Kidney (tissue), 14 donors: Measurements from ENCODE around the gene ZCCHC3. TPM values are rescaled to one million over a fixed set of nuclear protein-coding genes. Genes with fewer than 3 reads are reported as not detected.

Source experiments
- DNase-seq, 5 donors: peaks; one replicate each; pipeline ENCODE4 v3.0.0-alpha.2; 2013 to 2020
- FAIRE-seq: peaks from 2 replicates; lab custom pipeline; 2012; peaks lifted over from hg19 to GRCh38; lab: Jason Lieb, UNC
- H3K27ac ChIP-seq, 2 donors: one replicate each; pipeline ENCODE4 v1.7.0; 2013; ENCODE audit warnings: low read depth in 2 of 2, low read length in 2 of 2, inconsistent platforms in 1 of 2
- H3K27me3 ChIP-seq: one replicate; pipeline ENCODE4 v1.7.1; 2013; ENCODE audit warnings: low read length, inconsistent platforms; ENCODE audit not compliant: control insufficient read depth, insufficient read depth
- H3K36me3 ChIP-seq, 3 donors: one replicate each; pipeline versions ENCODE4 v1.7.0 to v1.7.1; 2013; ENCODE audit warnings: low read length in 3 of 3, control low read depth in 1 of 3, inconsistent platforms in 1 of 3; ENCODE audit not compliant: insufficient read depth in 3 of 3, control insufficient read depth in 2 of 3
- H3K4me1 ChIP-seq, 3 donors: one replicate each; pipeline versions ENCODE4 v1.7.0 to v1.7.1; 2013; ENCODE audit warnings: low read length in 3 of 3, inconsistent platforms in 1 of 3, low read depth in 1 of 3; ENCODE audit not compliant: control insufficient read depth in 2 of 3, insufficient read depth in 2 of 3
- H3K4me3 ChIP-seq, 3 donors: one replicate each; pipeline versions ENCODE4 v1.7.0 to v1.8.1; 2013; ENCODE audit warnings: low read length in 3 of 3, control low read depth in 1 of 3, inconsistent platforms in 1 of 3
- H3K9ac ChIP-seq, 3 donors: one replicate each; pipeline versions ENCODE4 v1.7.0 to v1.7.1; 2013; ENCODE audit warnings: low read length in 3 of 3, control low read depth in 1 of 3, inconsistent platforms in 1 of 3
- H3K9me3 ChIP-seq, 3 donors: one replicate each; pipeline versions ENCODE4 v1.7.0 to v1.7.1; 2013; ENCODE audit warnings: low read length in 3 of 3, control low read depth in 1 of 3, inconsistent platforms in 1 of 3; ENCODE audit not compliant: control insufficient read depth in 2 of 3, insufficient read depth in 1 of 3
- intact Hi-C: fragments of 100-400 bp; cut with DNase I; formaldehyde crosslinking; loops from one replicate; pipeline ENCODE4 v1.11.1; 2022
- polyA plus RNA-seq: library from polyadenylated mRNA; stranded (reverse); fragments of 350-450 nt; fragmentation: Illumina TruSeq; extraction: RNeasy Lipid Tissue Mini Kit (QIAGEN cat#74804); gene quantifications from one replicate; pipeline ENCODE4 v1.2.3, GENCODE V29; 2014; ENCODE audit warnings: low read depth, low replicate concordance; ENCODE audit not compliant: insufficient read depth
- total RNA-seq: library from RNA; stranded (reverse); fragmentation: NEBNext Ultra II Directional; extraction: Animal tissue kit (Norgen Biotek cat#: 25700); gene quantifications from one replicate; pipeline ENCODE4 v1.2.1, GENCODE V29; 2021
- TF ChIP-seq, protein P1 (sequence below): IDR thresholded peaks from 3 replicates; pipeline ENCODE4 v1.5.1; 2012; ENCODE audit warnings: mild to moderate bottlenecking, moderate library complexity, borderline replicate concordance; ENCODE audit not compliant: insufficient read depth; ENCODE audit errors: extremely low read depth
- donor health status: control.
- donor health status: control.
- donor health status: control.
- donor health status: control.
- donor health status: control.
- donor health status: DM: yes; HTN: yes; CAD: no.
- donor health status: Normal renal cell carcinoma (clear cell type).

ZCCHC3 gene
- total and polyA plus RNA-seq, 2 donors from 2014 or later: 12.8 to 16.4 TPM

DNA sequence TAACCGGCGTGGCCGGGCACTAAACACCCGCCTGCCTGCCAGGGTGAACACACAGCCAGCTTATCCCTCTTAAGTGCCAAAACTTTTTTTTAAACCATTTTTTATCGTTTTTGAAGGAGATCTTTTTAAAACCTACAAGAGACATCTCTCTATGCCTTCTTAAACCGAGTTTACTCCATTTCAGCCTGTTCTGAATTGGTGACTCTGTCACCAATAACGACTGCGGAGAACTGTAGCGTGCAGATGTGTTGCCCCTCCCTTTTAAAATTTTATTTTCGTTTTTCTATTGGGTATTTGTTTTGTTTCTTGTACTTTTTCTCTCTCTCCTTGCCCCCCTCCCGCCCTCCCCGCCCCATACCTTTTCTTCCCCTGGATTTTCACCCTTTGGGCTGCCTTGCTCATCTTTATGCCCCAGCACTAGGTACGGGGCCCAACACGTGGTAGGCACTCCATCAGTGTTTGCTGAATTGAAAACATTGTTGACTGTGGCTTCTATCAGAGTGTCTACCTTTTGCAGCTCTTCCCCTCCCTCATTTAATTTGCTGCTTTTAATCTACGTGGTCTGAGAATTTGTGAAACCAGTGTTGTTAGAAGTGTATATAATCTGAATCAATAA lies 1.5 kb downstream of the ZCCHC3 start:
- peak overlapping the region; percentile 81 to 97 (median 87) for H3K4me3 ChIP-seq
- H3K27ac ChIP-seq: peak overlapping the region; percentile 95 to 99
- no peaks in the 10 kb centered on the region for H3K9me3 ChIP-seq
- FAIRE-seq: no peak
- H3K27me3 ChIP-seq: no peaks in the 10 kb centered on the region
- TF ChIP-seq, protein P1, sequence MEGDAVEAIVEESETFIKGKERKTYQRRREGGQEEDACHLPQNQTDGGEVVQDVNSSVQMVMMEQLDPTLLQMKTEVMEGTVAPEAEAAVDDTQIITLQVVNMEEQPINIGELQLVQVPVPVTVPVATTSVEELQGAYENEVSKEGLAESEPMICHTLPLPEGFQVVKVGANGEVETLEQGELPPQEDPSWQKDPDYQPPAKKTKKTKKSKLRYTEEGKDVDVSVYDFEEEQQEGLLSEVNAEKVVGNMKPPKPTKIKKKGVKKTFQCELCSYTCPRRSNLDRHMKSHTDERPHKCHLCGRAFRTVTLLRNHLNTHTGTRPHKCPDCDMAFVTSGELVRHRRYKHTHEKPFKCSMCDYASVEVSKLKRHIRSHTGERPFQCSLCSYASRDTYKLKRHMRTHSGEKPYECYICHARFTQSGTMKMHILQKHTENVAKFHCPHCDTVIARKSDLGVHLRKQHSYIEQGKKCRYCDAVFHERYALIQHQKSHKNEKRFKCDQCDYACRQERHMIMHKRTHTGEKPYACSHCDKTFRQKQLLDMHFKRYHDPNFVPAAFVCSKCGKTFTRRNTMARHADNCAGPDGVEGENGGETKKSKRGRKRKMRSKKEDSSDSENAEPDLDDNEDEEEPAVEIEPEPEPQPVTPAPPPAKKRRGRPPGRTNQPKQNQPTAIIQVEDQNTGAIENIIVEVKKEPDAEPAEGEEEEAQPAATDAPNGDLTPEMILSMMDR: no peak
- peaks cover 0 to 3% (median 0%) of the 10 kb centered on the region in 3 donors for H3K36me3 ChIP-seq
- peaks cover 7 to 27% (median 22%) of the 10 kb centered on the region in 3 donors for H3K4me1 ChIP-seq
- intact Hi-C loops: no loop called here
- H3K9ac ChIP-seq: peak overlapping the region; percentile 62 to 99 (median 98)
- DNase-seq: no peak

DNA sequence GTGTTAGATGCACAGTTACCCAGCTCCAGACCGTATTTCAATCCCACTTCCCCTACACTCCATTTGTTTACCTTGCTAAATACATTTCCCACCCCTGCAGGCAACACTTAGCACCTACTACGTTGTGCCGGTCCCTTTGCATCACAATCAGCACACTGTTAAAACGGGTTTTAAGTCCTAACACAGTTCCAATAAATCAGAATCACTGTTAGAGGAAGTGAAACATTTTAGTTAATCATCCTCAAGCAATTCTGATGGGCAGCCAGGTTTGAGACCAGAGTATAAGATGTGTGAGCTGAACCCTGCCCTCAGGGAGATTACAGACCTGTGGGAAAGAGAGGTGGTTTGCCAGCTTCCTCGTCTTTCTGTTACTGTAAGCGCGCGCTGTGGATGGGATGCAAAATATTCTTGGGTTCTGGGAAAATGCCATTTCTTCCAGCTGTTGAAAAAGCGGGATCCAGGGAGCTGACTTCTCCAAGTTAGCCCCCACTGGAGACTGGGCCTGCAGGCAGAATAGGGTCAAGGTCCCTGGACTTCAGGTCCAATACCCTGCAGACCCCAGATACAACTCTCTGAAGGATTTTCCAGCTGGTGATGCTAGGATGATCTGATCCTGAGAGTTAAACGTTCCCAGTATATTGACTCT lies 3.1 kb downstream of the ZCCHC3 start:
- Histone ChIP-seq H3K9me3 (no peaks in the 10 kb centered on the region), H3K36me3 (peaks cover 0 to 3% (median 0%) of the 10 kb centered on the region in 3 donors), H3K4me3 (peak overlapping the region; percentile 48 to 97 (median 87)), H3K27ac (no peak overlapping the region), H3K9ac (peak overlapping the region in 1 of 3 donors; percentile 16), H3K4me1 (peaks cover 7 to 27% (median 22%) of the 10 kb centered on the region in 3 donors), H3K27me3 (no peaks in the 10 kb centered on the region)
- no peak for FAIRE-seq
- TF ChIP-seq, protein P1: no peak
- intact Hi-C loops: no loop called here
- DNase-seq: no peak

DNA sequence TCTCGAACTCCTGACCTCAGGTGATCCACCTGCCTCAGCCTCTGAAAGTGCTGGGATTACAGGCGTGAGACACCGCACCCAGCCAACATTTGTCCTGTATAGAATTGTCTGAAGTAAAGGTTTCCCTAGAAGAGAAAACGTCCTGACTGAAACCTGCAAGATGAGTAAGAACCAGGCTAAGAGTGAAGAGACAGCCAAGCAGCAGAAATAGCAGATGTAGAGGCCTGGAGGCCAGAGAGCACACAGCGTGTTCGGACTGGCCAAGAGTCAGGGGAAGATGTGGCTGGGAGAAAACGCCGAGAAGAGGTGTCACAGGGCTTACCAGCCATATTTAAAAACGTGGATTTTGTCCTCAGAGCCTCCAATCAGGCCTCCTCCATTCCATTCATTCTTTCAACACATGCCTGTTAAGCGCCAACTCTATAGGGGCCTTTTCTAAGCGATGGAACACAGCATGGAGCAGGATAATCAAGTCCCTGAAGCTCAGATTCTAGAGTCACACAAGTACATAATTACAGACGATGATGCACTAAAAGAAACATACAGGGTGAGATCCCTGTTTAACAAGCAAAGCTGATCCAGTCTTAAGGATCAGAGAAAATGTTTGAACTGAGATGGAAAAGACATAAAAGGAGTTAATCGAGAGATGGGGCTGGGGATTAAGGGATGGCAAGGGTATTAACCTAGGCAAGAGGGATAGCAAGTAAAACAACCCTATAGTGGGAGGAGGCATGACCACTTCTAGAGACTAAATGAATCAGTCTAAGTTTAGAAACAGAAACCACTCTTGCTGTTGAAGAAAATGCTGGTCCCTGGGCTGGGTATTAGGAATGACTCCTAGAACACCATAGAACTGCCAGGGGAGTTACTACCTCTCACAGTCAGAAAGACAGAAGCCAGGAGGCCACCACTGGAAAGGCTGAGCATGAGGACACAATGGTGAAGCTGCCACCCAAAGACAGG lies 4.8 kb downstream of the ZCCHC3 start:
- peaks cover 7 to 25% (median 22%) of the 10 kb centered on the region in 3 donors for H3K4me1 ChIP-seq
- no peak for DNase-seq
- intact Hi-C loops: no loop called here
- TF ChIP-seq, protein P1: no peak
- no peak overlapping the region for H3K27ac ChIP-seq
- H3K4me3 ChIP-seq: no peak overlapping the region
- peaks cover 0 to 3% (median 0%) of the 10 kb centered on the region in 3 donors for H3K36me3 ChIP-seq
- no peaks in the 10 kb centered on the region for H3K27me3 ChIP-seq
- no peaks in the 10 kb centered on the region for H3K9me3 ChIP-seq
- FAIRE-seq: no peak
- no peak overlapping the region for H3K9ac ChIP-seq
